NT2/D1 (cell line): ENCODE measurements around the gene HTR5A.

Experiments
- SUZ12 ChIP-seq: IDR thresholded peaks from 2 replicates; pipeline ENCODE4 v1.6.1; 2011; ENCODE audit not compliant: insufficient read length, insufficient read depth; ENCODE audit errors: extremely low read depth
- YY1 ChIP-seq: IDR thresholded peaks from 2 replicates; pipeline ENCODE4 v1.6.1; 2011; ENCODE audit not compliant: insufficient read length, insufficient read depth

DNA sequence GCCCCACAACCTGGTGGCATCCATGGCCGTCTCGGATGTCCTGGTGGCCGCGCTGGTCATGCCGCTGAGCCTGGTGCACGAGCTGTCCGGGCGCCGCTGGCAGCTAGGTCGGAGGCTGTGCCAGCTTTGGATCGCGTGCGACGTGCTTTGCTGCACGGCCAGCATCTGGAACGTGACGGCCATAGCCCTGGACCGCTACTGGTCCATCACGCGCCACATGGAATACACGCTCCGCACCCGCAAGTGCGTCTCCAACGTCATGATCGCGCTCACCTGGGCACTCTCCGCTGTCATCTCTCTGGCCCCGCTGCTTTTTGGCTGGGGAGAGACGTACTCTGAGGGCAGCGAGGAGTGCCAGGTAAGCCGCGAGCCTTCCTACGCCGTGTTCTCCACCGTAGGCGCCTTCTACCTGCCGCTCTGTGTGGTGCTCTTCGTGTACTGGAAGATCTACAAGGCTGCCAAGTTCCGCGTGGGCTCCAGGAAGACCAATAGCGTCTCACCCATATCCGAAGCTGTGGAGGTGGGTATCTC, 1.1 kb downstream of the HTR5A start:
- TF ChIP-seq YY1 = no peak
- no peak for TF ChIP-seq SUZ12
